Mesodermal cell (in vitro differentiated cells): Measurements from ENCODE around the gene PIK3C2G.
A peak's percentile ranks its signal among the peaks of the same experiment; 100 is the strongest.

Source experiments
- H3K27ac ChIP-seq: 2 replicates; pipeline ENCODE4 v1.7.0; 2013; ENCODE audit warnings: mild to moderate bottlenecking, low read depth, low read length, moderate library complexity; ENCODE audit not compliant: severe bottlenecking
- H3K36me3 ChIP-seq: 2 replicates; pipeline ENCODE4 v1.7.1; 2013; ENCODE audit warnings: mild to moderate bottlenecking, low read length, moderate library complexity; ENCODE audit not compliant: control insufficient read depth, insufficient read depth
- H3K4me1 ChIP-seq: one replicate; pipeline ENCODE4 v1.7.1; 2013; ENCODE audit warnings: mild to moderate bottlenecking, low read length; ENCODE audit not compliant: insufficient read depth, control insufficient read depth, poor library complexity, severe bottlenecking
- H3K4me3 ChIP-seq: 2 replicates; pipeline ENCODE4 v1.7.0; 2013; ENCODE audit warnings: low read length, control low read depth, mild to moderate bottlenecking; ENCODE audit not compliant: insufficient read depth, poor library complexity, severe bottlenecking; ENCODE audit errors: extremely low read depth
- H3K9me3 ChIP-seq: 2 replicates; pipeline ENCODE4 v1.7.1; 2013; ENCODE audit warnings: mild to moderate bottlenecking, low read length, moderate library complexity; ENCODE audit not compliant: control insufficient read depth
- WGBS, 2 experiments: methylation state at CpG; one replicate each; pipeline ENCODE4 v1.1.5; 2013; ENCODE audit warnings: missing lambda C conversion rate in 2 of 2; ENCODE audit not compliant: insufficient coverage in 2 of 2; 5-methylcytosine and 5-hydroxymethylcytosine counted together

The PIK3C2G gene

DNA sequence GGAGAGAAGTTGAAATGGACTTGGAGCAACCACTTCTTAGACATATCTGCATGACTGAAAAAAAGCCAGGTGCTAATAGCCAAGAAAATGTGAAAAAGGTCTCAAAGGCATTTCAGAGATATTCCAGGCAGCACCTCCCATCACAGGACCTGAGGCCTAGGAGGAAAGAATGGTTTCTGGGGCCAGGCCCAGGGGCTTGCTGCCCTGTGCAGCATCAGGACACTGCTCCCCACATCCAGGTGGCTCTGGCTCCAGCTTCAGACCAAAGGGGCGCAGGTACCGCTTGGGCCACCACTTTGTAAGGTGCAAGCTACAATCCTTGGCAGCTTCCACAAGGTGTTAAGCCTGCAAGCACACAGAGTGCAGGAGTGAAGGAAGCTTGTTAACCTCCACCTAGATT lies 114.3 kb downstream of the PIK3C2G start:
- H3K9me3 ChIP-seq, result no peaks in the 10 kb centered on the region
- no peaks in the 10 kb centered on the region for H3K4me1 ChIP-seq
- H3K36me3 ChIP-seq, result no peaks in the 10 kb centered on the region
- H3K4me3 ChIP-seq, result no peak overlapping the region
- WGBS, 2 experiments, result 79 to 100% methylated on average over 2 of the region's 2 CpGs
- H3K27ac ChIP-seq, result no peak overlapping the region

DNA sequence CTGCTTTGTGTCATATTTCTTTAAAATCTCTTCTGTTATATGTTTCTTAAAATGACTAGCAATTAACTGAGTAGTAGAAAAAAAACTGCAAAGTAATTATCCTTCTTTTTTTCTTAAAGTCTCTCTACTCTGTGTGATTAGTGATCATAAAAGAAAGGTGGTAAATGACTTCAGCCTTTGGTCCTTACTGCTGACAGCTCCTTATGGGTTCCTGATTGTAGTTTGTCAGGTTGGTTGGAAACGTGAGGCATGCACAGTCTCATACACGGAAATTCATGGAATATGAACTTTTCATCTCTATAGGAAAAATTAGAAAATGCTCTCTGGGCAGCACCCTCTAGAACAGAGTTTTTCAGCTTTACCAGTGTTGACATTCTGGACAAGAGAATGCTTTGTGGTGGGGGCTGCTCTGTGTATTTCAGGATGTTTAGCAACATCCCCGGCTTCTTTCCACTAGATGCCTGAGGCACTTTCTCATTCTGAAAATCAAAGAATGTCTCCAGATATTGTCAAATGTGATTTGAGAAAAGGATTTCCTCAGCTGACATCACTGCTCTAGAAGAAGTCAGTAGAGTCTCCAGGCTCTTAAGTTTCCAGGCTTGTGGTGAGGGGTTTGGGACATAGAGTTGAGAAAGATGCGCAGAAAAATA lies 121.0 kb downstream of the PIK3C2G start:
- Histone ChIP-seq H3K4me3 (no peak overlapping the region), H3K9me3 (no peaks in the 10 kb centered on the region), H3K27ac (peak overlapping the region; percentile 79), H3K4me1 (peaks cover 16% of the 10 kb centered on the region), H3K36me3 (no peaks in the 10 kb centered on the region)
- WGBS, 2 experiments, result 83 to 90% methylated on average over 1 to 2 of the region's 4 CpGs

DNA sequence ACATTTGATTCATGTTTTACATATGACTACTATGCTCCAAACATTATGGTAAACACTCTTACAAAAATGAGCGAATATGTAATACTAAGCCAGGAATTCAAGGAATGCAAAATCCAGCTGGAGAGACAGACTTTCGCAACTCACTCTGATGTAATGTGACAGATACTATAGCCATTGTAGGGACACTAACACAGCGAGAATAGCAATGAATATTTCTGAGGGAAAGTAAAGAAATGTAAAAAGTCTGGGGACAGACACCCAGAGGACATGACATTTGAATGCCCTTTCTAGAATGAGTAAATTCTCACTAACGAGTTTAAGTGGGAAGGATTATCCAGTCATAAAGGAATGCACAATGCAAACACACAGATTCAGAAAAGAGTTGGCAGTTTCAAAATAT lies 121.9 kb downstream of the PIK3C2G start:
- Histone ChIP-seq H3K27ac (peak overlapping the region; percentile 79), H3K9me3 (no peaks in the 10 kb centered on the region), H3K36me3 (no peaks in the 10 kb centered on the region), H3K4me3 (no peak overlapping the region), H3K4me1 (peaks cover 16% of the 10 kb centered on the region)
- 54 to 70% methylated on average over 2 of the region's 4 CpGs for WGBS, 2 experiments

DNA sequence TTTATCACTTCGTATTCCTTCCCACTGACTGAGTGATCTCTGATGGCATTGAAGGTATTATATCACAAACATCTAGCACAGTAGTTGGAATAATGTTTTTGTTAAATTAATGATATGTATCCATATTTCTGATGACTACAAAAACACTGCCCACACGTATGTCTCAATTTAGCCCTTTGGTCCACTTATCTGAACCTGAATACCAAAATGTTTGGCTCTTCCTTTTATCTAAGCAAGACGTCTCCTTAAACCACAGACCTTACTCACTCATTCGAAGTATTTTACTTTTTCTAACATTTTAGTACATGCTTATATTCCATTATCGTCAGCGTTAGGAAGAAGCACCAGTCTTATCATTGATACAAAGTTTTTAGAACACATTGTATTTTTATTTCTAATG lies 126.4 kb downstream of the PIK3C2G start:
- no peak overlapping the region for H3K27ac ChIP-seq
- peaks cover 13% of the 10 kb centered on the region for H3K4me1 ChIP-seq
- no peak overlapping the region for H3K4me3 ChIP-seq
- 94 to 97% methylated on average over 3 of the region's 6 CpGs for WGBS, 2 experiments
- H3K36me3 ChIP-seq, result no peaks in the 10 kb centered on the region
- no peaks in the 10 kb centered on the region for H3K9me3 ChIP-seq

DNA sequence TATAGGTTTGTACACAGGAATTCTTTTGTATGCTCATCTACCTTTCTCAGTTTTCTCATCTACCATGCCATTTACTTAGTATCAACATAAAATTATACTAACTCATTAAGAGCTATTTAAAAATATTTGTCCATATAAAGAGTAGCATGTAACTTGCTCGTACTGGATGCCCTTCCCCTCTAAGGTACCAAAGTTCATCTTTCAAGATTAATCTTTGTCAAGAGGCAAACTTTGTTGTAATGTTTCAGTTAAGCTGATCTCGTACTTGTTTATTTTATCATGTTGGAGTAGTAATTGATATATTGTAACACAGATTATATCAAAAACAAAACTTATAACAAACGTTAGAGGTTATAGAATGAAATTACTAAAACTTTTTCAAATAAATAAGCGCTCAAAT lies 128.5 kb downstream of the PIK3C2G start:
- H3K36me3 ChIP-seq, result no peaks in the 10 kb centered on the region
- no peak overlapping the region for H3K4me3 ChIP-seq
- WGBS, 2 experiments, result no CpG with 5 or more reads among the region's 4 CpGs

DNA sequence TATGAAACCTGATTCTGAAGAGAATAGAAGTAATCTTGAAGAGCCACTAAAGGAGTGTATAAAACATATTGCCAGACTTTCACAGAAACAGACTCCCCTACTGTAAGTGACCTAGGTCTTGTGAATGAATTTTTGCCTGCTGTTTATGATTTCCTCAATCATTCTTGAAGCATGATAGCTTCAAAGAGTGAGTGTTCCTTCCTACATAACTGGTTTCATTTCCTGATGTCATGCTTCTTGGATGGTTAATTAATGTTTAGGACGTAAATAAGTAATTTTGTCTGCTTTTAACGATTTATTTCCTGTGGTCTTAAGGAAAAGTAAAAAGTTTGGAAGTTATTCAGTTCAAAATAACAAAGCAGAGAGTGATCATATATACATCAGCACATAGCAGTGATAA lies 129.8 kb downstream of the PIK3C2G start:
- Histone ChIP-seq H3K4me1 (no peaks in the 10 kb centered on the region), H3K4me3 (no peak overlapping the region), H3K36me3 (no peaks in the 10 kb centered on the region), H3K27ac (no peak overlapping the region), H3K9me3 (no peaks in the 10 kb centered on the region)
- WGBS, 2 experiments, result 40% methylated on average over 1 of the region's 2 CpGs; no CpG with 5 or more reads in 1 of the 2 experiments

More for the DNA sequence above, 128.5 kb downstream of the PIK3C2G start:
- Histone ChIP-seq H3K9me3 (no peaks in the 10 kb centered on the region), H3K4me1 (no peaks in the 10 kb centered on the region), H3K27ac (no peak overlapping the region)

DNA sequence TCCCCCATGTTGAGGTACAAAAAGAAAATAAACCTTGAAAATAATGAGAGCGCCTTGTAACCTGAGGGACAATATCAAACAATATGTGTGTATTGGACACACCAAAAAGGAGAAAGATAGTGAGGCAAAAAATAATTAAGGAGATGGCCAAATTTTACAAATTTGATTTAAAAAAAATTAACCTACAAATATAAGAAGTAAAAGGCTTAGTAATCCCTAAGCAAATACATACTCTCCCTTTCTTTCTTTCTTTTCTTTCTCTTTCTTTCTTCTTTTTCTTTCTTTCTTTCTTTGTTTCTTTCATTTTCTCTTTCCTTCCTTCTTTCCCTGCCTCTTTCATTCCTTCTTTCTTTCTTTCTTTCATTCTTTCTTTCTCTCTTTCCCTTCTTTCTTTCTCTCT lies 133.4 kb downstream of the PIK3C2G start:
- H3K36me3 ChIP-seq, result no peaks in the 10 kb centered on the region
- no peak overlapping the region for H3K27ac ChIP-seq
- no CpG with 5 or more reads among the region's 1 CpG for WGBS, 2 experiments
- no peaks in the 10 kb centered on the region for H3K4me1 ChIP-seq
- H3K4me3 ChIP-seq, result no peak overlapping the region
- H3K9me3 ChIP-seq, result no peaks in the 10 kb centered on the region

DNA sequence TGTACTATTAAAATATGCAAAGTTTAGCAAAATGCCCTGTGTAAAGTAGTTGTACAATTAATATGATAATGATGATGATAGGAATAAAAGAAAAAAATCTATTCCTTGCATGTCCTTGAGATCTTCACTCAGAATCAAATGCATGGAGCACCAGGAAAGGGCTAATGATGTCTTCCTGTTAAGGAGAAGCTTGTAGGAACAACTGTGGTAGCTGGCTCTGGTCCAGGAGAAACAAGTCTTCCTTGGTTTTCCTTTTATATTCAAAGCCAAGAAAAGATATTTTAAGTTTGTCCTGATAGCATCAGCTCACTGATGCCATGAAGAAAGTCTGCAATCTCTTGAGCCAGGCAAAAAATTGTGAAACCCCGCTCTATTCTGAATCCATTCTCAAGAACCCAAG lies 138.9 kb downstream of the PIK3C2G start:
- no peak overlapping the region for H3K4me3 ChIP-seq
- H3K27ac ChIP-seq, result no peak overlapping the region
- no peaks in the 10 kb centered on the region for H3K36me3 ChIP-seq
- WGBS, 2 experiments, result no CpG with 5 or more reads among the region's 1 CpG
- H3K4me1 ChIP-seq, result no peaks in the 10 kb centered on the region
- H3K9me3 ChIP-seq, result no peaks in the 10 kb centered on the region

DNA sequence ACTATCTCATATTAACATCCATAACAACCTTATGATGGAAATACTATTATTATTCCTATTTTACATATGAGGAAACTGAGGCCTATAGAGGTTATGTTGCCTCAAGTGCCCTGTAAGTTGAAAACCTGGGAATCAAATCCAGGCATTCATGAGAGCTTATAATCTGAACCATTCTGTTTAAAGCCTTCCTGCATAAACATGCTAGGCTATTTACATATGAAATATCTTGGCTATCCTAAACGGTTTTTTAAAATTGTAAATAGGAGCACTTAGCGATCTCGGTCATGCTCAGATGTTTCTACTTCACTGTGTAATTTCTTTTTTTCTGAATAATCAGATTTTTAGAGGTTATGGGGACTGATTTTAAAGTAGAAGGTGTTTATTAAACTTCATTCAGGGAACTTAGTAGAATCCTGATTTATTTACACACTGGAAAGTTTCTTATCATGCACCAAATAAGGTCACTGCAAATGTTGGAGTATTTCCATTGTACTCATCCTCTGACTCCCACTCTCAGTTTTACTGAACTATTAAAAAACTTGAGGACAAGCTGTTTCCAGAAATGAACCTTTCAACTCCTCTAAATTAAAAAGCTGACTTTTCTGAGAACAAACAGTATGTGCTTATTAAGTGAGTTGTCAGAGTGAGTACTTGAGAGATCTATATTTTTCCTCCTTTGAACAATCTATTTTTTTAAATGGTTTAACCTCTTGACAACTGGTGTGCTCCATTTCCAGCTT lies 141.7 kb downstream of the PIK3C2G start:
- no peak overlapping the region for H3K27ac ChIP-seq
- H3K9me3 ChIP-seq, result no peaks in the 10 kb centered on the region
- H3K4me1 ChIP-seq, result no peaks in the 10 kb centered on the region
- WGBS, 2 experiments, result 100% methylated on average over 1 of the region's 3 CpGs; no CpG with 5 or more reads in 1 of the 2 experiments
- no peaks in the 10 kb centered on the region for H3K36me3 ChIP-seq
- H3K4me3 ChIP-seq, result no peak overlapping the region

DNA sequence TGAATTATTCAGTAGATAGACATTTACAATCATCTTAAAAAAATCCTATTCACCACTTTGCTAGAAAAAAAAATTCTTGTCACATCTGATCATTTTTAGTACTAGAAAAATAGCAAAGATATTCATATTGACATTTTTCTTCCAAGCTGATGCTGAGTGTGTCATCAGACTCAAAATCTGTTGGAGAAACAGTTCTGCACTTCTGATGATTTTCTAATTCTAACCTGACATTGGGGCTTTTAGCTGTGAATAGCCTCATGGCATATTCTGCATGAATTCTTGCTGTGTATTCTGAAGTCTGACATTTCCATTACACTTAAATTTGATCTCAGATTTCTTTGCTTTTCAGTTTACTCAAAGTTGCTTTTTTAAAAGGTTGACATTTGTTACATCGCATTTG lies 150.1 kb downstream of the PIK3C2G start:
- no peaks in the 10 kb centered on the region for H3K4me1 ChIP-seq
- H3K36me3 ChIP-seq, result no peaks in the 10 kb centered on the region
- no peaks in the 10 kb centered on the region for H3K9me3 ChIP-seq
- no peak overlapping the region for H3K27ac ChIP-seq
- WGBS, 2 experiments, result no CpG with 5 or more reads among the region's 1 CpG
- no peak overlapping the region for H3K4me3 ChIP-seq

DNA sequence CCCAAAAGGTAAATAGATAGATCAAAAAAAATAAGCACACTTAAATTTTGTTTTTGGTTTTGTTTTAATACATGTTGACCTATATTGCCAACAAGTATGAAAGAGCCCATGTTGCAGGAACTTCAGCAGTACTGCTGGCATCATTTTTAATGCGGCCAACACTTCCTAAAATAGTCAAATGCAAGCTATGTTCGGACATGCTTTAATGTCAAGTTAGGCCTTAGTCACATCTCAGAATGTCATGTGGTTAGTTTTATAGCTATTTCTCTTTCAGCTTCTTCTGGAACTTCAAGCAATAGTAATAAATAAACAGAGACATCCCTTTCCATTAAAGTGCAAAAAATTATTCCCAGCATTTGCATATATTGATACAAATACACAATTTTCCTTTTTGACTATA lies 153.4 kb downstream of the PIK3C2G start:
- no peak overlapping the region for H3K27ac ChIP-seq
- 100% methylated on average over 1 of the region's 2 CpGs; no CpG with 5 or more reads in 1 of the 2 experiments for WGBS, 2 experiments

More for the DNA sequence above, 153.4 kb downstream of the PIK3C2G start:
- Histone ChIP-seq H3K4me1 (no peaks in the 10 kb centered on the region), H3K9me3 (no peaks in the 10 kb centered on the region), H3K4me3 (no peak overlapping the region), H3K36me3 (no peaks in the 10 kb centered on the region)
